PFSK-1 (cell line): ENCODE data around the gene SETX. TPM values are rescaled to one million over a fixed set of nuclear protein-coding genes. Genes with fewer than 3 reads are reported as not detected.
A peak's percentile ranks its signal among the peaks of the same experiment; 100 is the strongest.

Experiments
- FOXP2 ChIP-seq: optimal IDR thresholded peaks from 2 replicates; pipeline ENCODE3; 2011; ENCODE audit warnings: borderline replicate concordance, control low read depth, inconsistent platforms; ENCODE audit not compliant: insufficient read depth; ENCODE audit errors: extremely low read length, extremely low read depth
- POLR2AphosphoS5 ChIP-seq: IDR thresholded peaks from 2 replicates; pipeline ENCODE4 v1.6.1; 2012; ENCODE audit warnings: low read depth, mild to moderate bottlenecking, control low read depth, low read length, moderate library complexity
- REST ChIP-seq, 2 experiments: IDR thresholded peaks; 2 replicates each; pipeline versions ENCODE4 v1.6.1 to v1.8.0; 2011 to 2012; ENCODE audit warnings: low read depth in 2 of 2, low read length in 2 of 2, control low read depth in 1 of 2, inconsistent platforms in 1 of 2, mild to moderate bottlenecking in 1 of 2, moderate library complexity in 1 of 2; ENCODE audit not compliant: insufficient read depth in 1 of 2
- SIN3A ChIP-seq: IDR thresholded peaks from 2 replicates; pipeline ENCODE4 v1.6.1; 2012; ENCODE audit warnings: mild to moderate bottlenecking, low read length, moderate library complexity, borderline replicate concordance; ENCODE audit not compliant: insufficient read depth
- TAF1 ChIP-seq: IDR thresholded peaks from 2 replicates; pipeline ENCODE4 v1.6.1; 2012; ENCODE audit warnings: low read length, control low read depth, borderline replicate concordance; ENCODE audit not compliant: insufficient read depth
- polyA plus RNA-seq: library from polyadenylated mRNA; unstranded; fragments of >200 nt; gene quantifications from one replicate; pipeline ENCODE4 v1.2.1, GENCODE V29; 2012; ENCODE audit warnings: low read depth, missing spikeins; ENCODE audit not compliant: insufficient read length

SETX gene
- 9.3 TPM for polyA plus RNA-seq

GRCh38 chr9:132354637-132355355 is at the start of gene SETX:
TSS of gene SETX (minus strand) at chr9:132354986. CDS start at chr9:132349428, 5,558 bp downstream.
- TF ChIP-seq POLR2AphosphoS5: peak; percentile 72
- TF ChIP-seq FOXP2: peak; percentile 56
- TF ChIP-seq REST (IDR thresholded peaks at IDR 0.05; ENCODE audit: insufficient read depth in 1 of 2, low read depth in 2 of 2, low read length in 2 of 2): no peak
- no peak for TF ChIP-seq SIN3A

GRCh38 chr9:132404228-132404881 is 49.6 kb upstream of the SETX start:
- TF ChIP-seq REST (IDR thresholded peaks at IDR 0.05; ENCODE audit: insufficient read depth in 1 of 2, low read depth in 2 of 2, low read length in 2 of 2) (no peak), FOXP2 (no peak), SIN3A (no peak)

- TF ChIP-seq TAF1 (no peak), POLR2AphosphoS5 (no peak), FOXP2 (no peak), REST (IDR thresholded peaks at IDR 0.05; ENCODE audit: insufficient read depth in 1 of 2, low read depth in 2 of 2, low read length in 2 of 2) (no peak), SIN3A (no peak)
Observed at GRCh38 chr9:132401824-132402223, 47.0 kb upstream of the SETX start.

- TF ChIP-seq POLR2AphosphoS5 (no peak), TAF1 (no peak), SIN3A (no peak), REST (IDR thresholded peaks at IDR 0.05; ENCODE audit: insufficient read depth in 1 of 2, low read depth in 2 of 2, low read length in 2 of 2) (no peak), FOXP2 (no peak)
Observed at GRCh38 chr9:132395560-132395959, 40.8 kb upstream of the SETX start.
